Measurements from ENCODE around the gene ALLC.

DNA sequence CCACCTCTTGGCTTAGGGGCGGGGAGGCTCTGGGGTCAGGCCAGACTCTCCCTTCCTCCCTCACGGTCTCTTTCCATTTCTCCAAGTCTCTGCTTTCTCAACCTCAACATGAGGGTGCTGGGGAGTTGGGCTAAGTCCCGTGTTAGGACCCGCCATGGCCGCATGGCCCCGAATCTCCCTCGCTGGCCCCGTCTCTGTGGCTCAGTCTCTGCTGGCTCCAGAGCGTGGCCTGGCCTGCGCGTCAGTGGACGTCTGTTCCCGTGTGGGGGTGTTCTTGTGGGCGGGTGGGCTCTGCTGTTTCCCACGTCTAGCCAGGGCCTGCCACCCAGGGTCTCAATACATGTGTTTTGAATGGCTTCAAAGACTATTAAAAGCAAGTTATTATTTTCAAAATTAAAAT is 12.4 kb downstream of the ALLC start:
- TF ChIP-seq, protein P1, sequence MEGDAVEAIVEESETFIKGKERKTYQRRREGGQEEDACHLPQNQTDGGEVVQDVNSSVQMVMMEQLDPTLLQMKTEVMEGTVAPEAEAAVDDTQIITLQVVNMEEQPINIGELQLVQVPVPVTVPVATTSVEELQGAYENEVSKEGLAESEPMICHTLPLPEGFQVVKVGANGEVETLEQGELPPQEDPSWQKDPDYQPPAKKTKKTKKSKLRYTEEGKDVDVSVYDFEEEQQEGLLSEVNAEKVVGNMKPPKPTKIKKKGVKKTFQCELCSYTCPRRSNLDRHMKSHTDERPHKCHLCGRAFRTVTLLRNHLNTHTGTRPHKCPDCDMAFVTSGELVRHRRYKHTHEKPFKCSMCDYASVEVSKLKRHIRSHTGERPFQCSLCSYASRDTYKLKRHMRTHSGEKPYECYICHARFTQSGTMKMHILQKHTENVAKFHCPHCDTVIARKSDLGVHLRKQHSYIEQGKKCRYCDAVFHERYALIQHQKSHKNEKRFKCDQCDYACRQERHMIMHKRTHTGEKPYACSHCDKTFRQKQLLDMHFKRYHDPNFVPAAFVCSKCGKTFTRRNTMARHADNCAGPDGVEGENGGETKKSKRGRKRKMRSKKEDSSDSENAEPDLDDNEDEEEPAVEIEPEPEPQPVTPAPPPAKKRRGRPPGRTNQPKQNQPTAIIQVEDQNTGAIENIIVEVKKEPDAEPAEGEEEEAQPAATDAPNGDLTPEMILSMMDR (IDR thresholded peaks at IDR 0.05), result no peak
- TF ChIP-seq POLR2A (IDR thresholded peaks at IDR 0.05), result no peak
